Transverse colon (tissue), 3 donors: ENCODE results near the gene RANGRF.

Experiments used
- CTCF ChIP-seq, 5 experiments: fragments of 200-600 bp in 3 of 5; fragments of 450-650 bp in 2 of 5; sonication (generic) in 3 of 5; IDR thresholded peaks; 1 replicate in 2 of 5; 2 replicates in 3 of 5; pipeline ENCODE4 v1.5.1; 2016 to 2017; ENCODE audit warnings: antibody characterized with exemption in 5 of 5, inconsistent platforms in 3 of 5, mild to moderate bottlenecking in 2 of 5, moderate library complexity in 1 of 5
- POLR2A ChIP-seq: fragments of 450-650 bp; IDR thresholded peaks from one replicate; pipeline ENCODE4 v1.6.1; 2016; ENCODE audit warnings: antibody characterized with exemption, mild to moderate bottlenecking, moderate library complexity

GRCh38 chr17:8274816-8275215 lies 13.7 kb upstream of the RANGRF start:
- TF ChIP-seq CTCF (IDR thresholded peaks at IDR 0.05), result no peak
- TF ChIP-seq POLR2A, result no peak
